ENCODE measurements around the gene SRRD.

The SRRD gene

GRCh38 chr22:26522012-26522411 lies 38.3 kb downstream of the SRRD start:
- H4K8ac ChIP-seq (ENCODE audit: low read depth, low read length) = no peak overlapping the region
- H3K79me2 ChIP-seq (ENCODE audit: control insufficient read depth, insufficient read depth, low read length, poor library complexity) = no peaks in the 10 kb centered on the region
- no peak overlapping the region for H2BK120ac ChIP-seq (ENCODE audit: insufficient read depth, low read length, poor library complexity)
- no peak overlapping the region for H3K4me2 ChIP-seq (ENCODE audit: low read length)
- no peak overlapping the region for H2AK5ac ChIP-seq (ENCODE audit: low read length)
- H3K9me3 ChIP-seq (ENCODE audit: insufficient read depth, low read depth, low read length) = no peaks in the 10 kb centered on the region
- H3K79me1 ChIP-seq (ENCODE audit: low read length) = no peaks in the 10 kb centered on the region
- H4K12ac ChIP-seq (ENCODE audit: low read depth, low read length) = no peak overlapping the region
- no peak overlapping the region for H2AFZ ChIP-seq (ENCODE audit: insufficient read depth, low read length, poor library complexity)
- no peak overlapping the region for H2BK12ac ChIP-seq (ENCODE audit: low read length)
- H3K14ac ChIP-seq (ENCODE audit: low read length) = no peak overlapping the region
- H3K4ac ChIP-seq (ENCODE audit: low read depth, low read length) = no peak overlapping the region
- H4K91ac ChIP-seq (ENCODE audit: low read depth, low read length) = no peak overlapping the region
- peaks cover 0 to 4% of the 10 kb centered on the region in 2 experiments for H3K36me3 ChIP-seq (ENCODE audit: control insufficient read depth in 1 of 2, insufficient read depth in 2 of 2, low read length in 2 of 2)
- no peak for DNase-seq
- no CpG with 5 or more reads among the region's 2 CpGs for WGBS (ENCODE audit: extremely low coverage, insufficient coverage, insufficient read length)
- H3K23ac ChIP-seq (ENCODE audit: low read length) = no peak overlapping the region
- no peak overlapping the region for H3K27ac ChIP-seq (ENCODE audit: low read depth, low read length)
- H3K18ac ChIP-seq (ENCODE audit: low read length) = no peak overlapping the region
- no peaks in the 10 kb centered on the region for H3K4me1 ChIP-seq (ENCODE audit: control insufficient read depth in 1 of 2, insufficient read depth in 2 of 2, low read length in 2 of 2)
- H3K27me3 ChIP-seq (ENCODE audit: insufficient read depth, low read length) = no peaks in the 10 kb centered on the region
- no peak overlapping the region for H2BK5ac ChIP-seq (ENCODE audit: low read depth, low read length, poor library complexity)
- no peak overlapping the region for H3K4me3 ChIP-seq (ENCODE audit: low read depth, low read length)
- no peak overlapping the region for H3K9ac ChIP-seq (ENCODE audit: low read length)

- no peak overlapping the region for H3K14ac ChIP-seq (ENCODE audit: low read length)
- H3K9me3 ChIP-seq (ENCODE audit: insufficient read depth, low read depth, low read length) = no peaks in the 10 kb centered on the region
- H3K36me3 ChIP-seq (ENCODE audit: control insufficient read depth in 1 of 2, insufficient read depth in 2 of 2, low read length in 2 of 2) = peaks cover 2 to 7% of the 10 kb centered on the region in 2 experiments
- no peaks in the 10 kb centered on the region for H3K27me3 ChIP-seq (ENCODE audit: insufficient read depth, low read length)
- no peaks in the 10 kb centered on the region for H3K79me1 ChIP-seq (ENCODE audit: low read length)
- H4K12ac ChIP-seq (ENCODE audit: low read depth, low read length) = no peak overlapping the region
- H2BK12ac ChIP-seq (ENCODE audit: low read length) = no peak overlapping the region
- no peak overlapping the region for H4K8ac ChIP-seq (ENCODE audit: low read depth, low read length)
- no peak overlapping the region for H2AFZ ChIP-seq (ENCODE audit: insufficient read depth, low read length, poor library complexity)
- H3K18ac ChIP-seq (ENCODE audit: low read length) = no peak overlapping the region
- no peak overlapping the region for H4K91ac ChIP-seq (ENCODE audit: low read depth, low read length)
- no peak overlapping the region for H3K23ac ChIP-seq (ENCODE audit: low read length)
- H2AK5ac ChIP-seq (ENCODE audit: low read length) = no peak overlapping the region
- H3K4me2 ChIP-seq (ENCODE audit: low read length) = no peak overlapping the region
- no peak overlapping the region for H2BK120ac ChIP-seq (ENCODE audit: insufficient read depth, low read length, poor library complexity)
- H2BK5ac ChIP-seq (ENCODE audit: low read depth, low read length, poor library complexity) = no peak overlapping the region
- H3K27ac ChIP-seq (ENCODE audit: low read depth, low read length) = no peak overlapping the region
- no peaks in the 10 kb centered on the region for H3K4me1 ChIP-seq (ENCODE audit: control insufficient read depth in 1 of 2, insufficient read depth in 2 of 2, low read length in 2 of 2)
- H3K4me3 ChIP-seq (ENCODE audit: low read depth, low read length) = no peak overlapping the region
- no peaks in the 10 kb centered on the region for H3K79me2 ChIP-seq (ENCODE audit: control insufficient read depth, insufficient read depth, low read length, poor library complexity)
- DNase-seq = no peak
- no peak overlapping the region for H3K4ac ChIP-seq (ENCODE audit: low read depth, low read length)
- WGBS (ENCODE audit: extremely low coverage, insufficient coverage, insufficient read length) = no CpG with 5 or more reads among the region's 4 CpGs
- no peak overlapping the region for H3K9ac ChIP-seq (ENCODE audit: low read length)
Observed at GRCh38 chr22:26522592-26522991, 38.9 kb downstream of the SRRD start.

DNA sequence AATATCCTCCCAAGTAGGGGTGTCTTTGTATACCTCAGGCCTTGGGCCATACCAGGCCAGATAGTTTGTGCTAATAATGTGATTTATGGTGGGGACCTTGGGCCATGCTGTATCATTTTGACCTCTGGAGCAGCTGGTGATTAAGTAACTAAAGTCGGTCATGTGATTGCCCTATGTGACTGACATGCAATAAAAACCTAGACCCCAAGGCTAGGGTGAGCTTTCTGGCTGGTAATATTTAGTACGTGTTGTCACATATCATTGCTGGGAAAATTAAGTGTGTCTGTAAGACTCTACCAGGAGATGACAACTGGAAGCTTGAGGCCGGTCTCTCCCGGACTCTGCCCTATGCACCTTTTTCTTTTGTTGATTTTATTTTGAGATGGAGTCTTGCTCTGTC lies 41.2 kb downstream of the SRRD start:
- Histone ChIP-seq H3K23ac (ENCODE audit: low read length) (no peak overlapping the region), H2BK12ac (ENCODE audit: low read length) (no peak overlapping the region), H3K14ac (ENCODE audit: low read length) (no peak overlapping the region), H4K12ac (ENCODE audit: low read depth, low read length) (no peak overlapping the region), H3K36me3 (ENCODE audit: control insufficient read depth in 1 of 2, insufficient read depth in 2 of 2, low read length in 2 of 2) (peaks cover 10 to 13% of the 10 kb centered on the region in 2 experiments), H2AK5ac (ENCODE audit: low read length) (no peak overlapping the region), H3K4me3 (ENCODE audit: low read depth, low read length) (no peak overlapping the region), H3K18ac (ENCODE audit: low read length) (no peak overlapping the region), H4K8ac (ENCODE audit: low read depth, low read length) (no peak overlapping the region), H3K27ac (ENCODE audit: low read depth, low read length) (no peak overlapping the region), H2BK120ac (ENCODE audit: insufficient read depth, low read length, poor library complexity) (no peak overlapping the region), H3K4me2 (ENCODE audit: low read length) (no peak overlapping the region), H4K91ac (ENCODE audit: low read depth, low read length) (no peak overlapping the region), H3K79me1 (ENCODE audit: low read length) (no peaks in the 10 kb centered on the region), H2AFZ (ENCODE audit: insufficient read depth, low read length, poor library complexity) (no peak overlapping the region), H3K9ac (ENCODE audit: low read length) (no peak overlapping the region), H3K4ac (ENCODE audit: low read depth, low read length) (no peak overlapping the region), H3K27me3 (ENCODE audit: insufficient read depth, low read length) (no peaks in the 10 kb centered on the region), H3K79me2 (ENCODE audit: control insufficient read depth, insufficient read depth, low read length, poor library complexity) (no peaks in the 10 kb centered on the region), H3K9me3 (ENCODE audit: insufficient read depth, low read depth, low read length) (no peaks in the 10 kb centered on the region), H2BK5ac (ENCODE audit: low read depth, low read length, poor library complexity) (no peak overlapping the region), H3K4me1 (ENCODE audit: control insufficient read depth in 1 of 2, insufficient read depth in 2 of 2, low read length in 2 of 2) (no peaks in the 10 kb centered on the region)
- WGBS (ENCODE audit: extremely low coverage, insufficient coverage, insufficient read length) = no CpG with 5 or more reads among the region's 4 CpGs
- DNase-seq = no peak

GRCh38 chr22:26525946-26526564 lies 42.4 kb downstream of the SRRD start:
- no peak for DNase-seq
- Histone ChIP-seq H3K4me3 (ENCODE audit: low read depth, low read length) (no peak overlapping the region), H2BK5ac (ENCODE audit: low read depth, low read length, poor library complexity) (no peak overlapping the region), H2BK12ac (ENCODE audit: low read length) (no peak overlapping the region), H3K4me2 (ENCODE audit: low read length) (no peak overlapping the region), H2BK120ac (ENCODE audit: insufficient read depth, low read length, poor library complexity) (no peak overlapping the region), H2AFZ (ENCODE audit: insufficient read depth, low read length, poor library complexity) (no peak overlapping the region), H4K91ac (ENCODE audit: low read depth, low read length) (no peak overlapping the region), H3K4ac (ENCODE audit: low read depth, low read length) (no peak overlapping the region), H3K9me3 (ENCODE audit: insufficient read depth, low read depth, low read length) (no peaks in the 10 kb centered on the region), H3K14ac (ENCODE audit: low read length) (no peak overlapping the region), H3K79me1 (ENCODE audit: low read length) (no peaks in the 10 kb centered on the region), H3K79me2 (ENCODE audit: control insufficient read depth, insufficient read depth, low read length, poor library complexity) (no peaks in the 10 kb centered on the region), H3K18ac (ENCODE audit: low read length) (no peak overlapping the region), H4K12ac (ENCODE audit: low read depth, low read length) (no peak overlapping the region), H3K4me1 (ENCODE audit: control insufficient read depth in 1 of 2, insufficient read depth in 2 of 2, low read length in 2 of 2) (no peaks in the 10 kb centered on the region), H3K36me3 (ENCODE audit: control insufficient read depth in 1 of 2, insufficient read depth in 2 of 2, low read length in 2 of 2) (peaks cover 10 to 16% of the 10 kb centered on the region in 2 experiments), H3K9ac (ENCODE audit: low read length) (no peak overlapping the region), H4K8ac (ENCODE audit: low read depth, low read length) (no peak overlapping the region), H3K27me3 (ENCODE audit: insufficient read depth, low read length) (no peaks in the 10 kb centered on the region), H3K23ac (ENCODE audit: low read length) (no peak overlapping the region), H3K27ac (ENCODE audit: low read depth, low read length) (no peak overlapping the region), H2AK5ac (ENCODE audit: low read length) (no peak overlapping the region)
- no CpG with 5 or more reads among the region's 7 CpGs for WGBS (ENCODE audit: extremely low coverage, insufficient coverage, insufficient read length)

Data from trophoblast cell (in vitro differentiated cells and primary cell).